ENCODE results near the gene PDE1C.

DNA sequence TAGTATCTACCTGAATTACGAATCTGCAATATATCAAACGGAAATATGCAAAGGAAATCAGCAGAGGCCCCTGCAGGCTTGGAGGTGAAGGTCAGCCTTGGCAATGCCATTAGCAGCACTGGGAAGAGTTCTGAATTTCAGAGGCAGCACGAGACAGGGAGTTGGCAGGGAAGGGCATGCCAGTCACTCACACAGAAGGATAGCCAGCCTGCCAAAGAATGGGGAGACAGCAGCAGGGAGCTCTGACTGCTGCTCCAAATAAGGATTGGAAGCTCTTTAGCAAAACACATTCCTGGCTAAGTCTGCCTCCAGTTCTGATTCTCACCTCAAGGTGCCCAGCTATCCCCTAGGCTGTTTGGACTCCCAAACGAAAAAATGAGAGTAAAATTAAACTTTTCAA, 188.0 kb downstream of the PDE1C start:
- TF ChIP-seq CTCF (conservative IDR thresholded peaks at IDR 0.05 in 1 of 2, IDR thresholded peaks at IDR 0.05 in 1 of 2; ENCODE audit: low read depth in 1 of 2, low read length in 2 of 2), result no peak
- no peak for TF ChIP-seq EZH2 (IDR thresholded peaks at IDR 0.05; ENCODE audit: low read length, missing control alignments)
